ENCODE measurements around the gene NDUFS3.
"Not testable (repeated sequence)": the region's sequence is repeated elsewhere in the genome, so short reads cannot be mapped to it uniquely, and the experiment has no call there.

DNA sequence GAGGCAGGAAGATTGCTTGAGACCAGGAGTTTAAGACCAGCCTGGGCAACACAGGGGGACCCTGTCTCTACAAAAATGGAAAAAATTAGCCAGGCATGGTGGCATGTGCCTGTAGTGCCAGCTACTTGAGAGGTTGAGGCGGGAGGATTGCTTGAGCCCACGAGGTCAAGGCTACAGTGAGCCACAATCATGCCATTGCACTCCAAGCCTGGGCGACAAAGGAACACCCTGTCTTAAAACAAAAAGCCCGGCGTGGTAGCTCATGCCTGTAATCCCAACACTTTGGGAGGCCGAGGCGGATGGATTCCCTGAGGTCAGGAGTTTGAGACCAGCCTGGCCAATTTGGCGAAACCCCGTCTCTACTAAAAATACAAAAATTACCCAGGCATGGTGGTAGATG lies 48.2 kb upstream of the NDUFS3 start:
- TF ChIP-seq EZH2phosphoT487 (IDR thresholded peaks at IDR 0.05; ENCODE audit: low read depth), result not testable (repeated sequence)
- TF ChIP-seq, protein P1, sequence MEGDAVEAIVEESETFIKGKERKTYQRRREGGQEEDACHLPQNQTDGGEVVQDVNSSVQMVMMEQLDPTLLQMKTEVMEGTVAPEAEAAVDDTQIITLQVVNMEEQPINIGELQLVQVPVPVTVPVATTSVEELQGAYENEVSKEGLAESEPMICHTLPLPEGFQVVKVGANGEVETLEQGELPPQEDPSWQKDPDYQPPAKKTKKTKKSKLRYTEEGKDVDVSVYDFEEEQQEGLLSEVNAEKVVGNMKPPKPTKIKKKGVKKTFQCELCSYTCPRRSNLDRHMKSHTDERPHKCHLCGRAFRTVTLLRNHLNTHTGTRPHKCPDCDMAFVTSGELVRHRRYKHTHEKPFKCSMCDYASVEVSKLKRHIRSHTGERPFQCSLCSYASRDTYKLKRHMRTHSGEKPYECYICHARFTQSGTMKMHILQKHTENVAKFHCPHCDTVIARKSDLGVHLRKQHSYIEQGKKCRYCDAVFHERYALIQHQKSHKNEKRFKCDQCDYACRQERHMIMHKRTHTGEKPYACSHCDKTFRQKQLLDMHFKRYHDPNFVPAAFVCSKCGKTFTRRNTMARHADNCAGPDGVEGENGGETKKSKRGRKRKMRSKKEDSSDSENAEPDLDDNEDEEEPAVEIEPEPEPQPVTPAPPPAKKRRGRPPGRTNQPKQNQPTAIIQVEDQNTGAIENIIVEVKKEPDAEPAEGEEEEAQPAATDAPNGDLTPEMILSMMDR (IDR thresholded peaks at IDR 0.05; ENCODE audit: low read depth, low read length), result not testable (repeated sequence)
